Measurements from ENCODE around the gene TEX13D. TPM values are rescaled to one million over a fixed set of nuclear protein-coding genes. Genes with fewer than 3 reads are reported as not detected.

TEX13D gene
- total and polyA plus RNA-seq, 2 donors (not counting 3 experiments of a cell fraction or from before 2014, with no cell fraction given) = not detected

- Histone ChIP-seq H3K4me1 (ENCODE audit: control insufficient read depth, extremely low read depth, insufficient read depth, low read length) (no peaks in the 10 kb centered on the region), H3K9me3 (replicated peaks; ENCODE audit: control insufficient read depth, insufficient read depth, low read length) (no peaks in the 10 kb centered on the region), H3K36me3 (ENCODE audit: control insufficient read depth in 2 of 2, extremely low read depth in 1 of 2, insufficient read depth in 2 of 2, low read length in 2 of 2) (no peaks in the 10 kb centered on the region), H3K9me1 (replicated peaks; ENCODE audit: control insufficient read depth, extremely low read depth, insufficient read depth, low read length) (no peaks in the 10 kb centered on the region), H3K9ac (replicated peaks; ENCODE audit: extremely low read depth, insufficient read depth, low read length) (no peak within 1 kb of the TSS), H4K20me1 (replicated peaks; ENCODE audit: control insufficient read depth, extremely low read depth, insufficient read depth, low read length) (no peaks in the 10 kb centered on the region), H3K27me3 (ENCODE audit: control insufficient read depth in 2 of 2, insufficient read depth in 2 of 2, low read length in 2 of 2) (no peaks in the 10 kb centered on the region), H3K4me2 (ENCODE audit: insufficient read depth, low read length) (no peak within 1 kb of the TSS), H2AFZ (ENCODE audit: low read depth, low read length) (no peak within 1 kb of the TSS), H3K4me3 (replicated peaks in 1 of 3; ENCODE audit: insufficient read depth in 1 of 3, low read depth in 1 of 3, low read length in 3 of 3) (no peak within 1 kb of the TSS), H3K79me2 (ENCODE audit: control insufficient read depth, insufficient read depth, low read length) (no peaks in the 10 kb centered on the region), H3K27ac (ENCODE audit: insufficient read depth, low read depth, low read length) (no peak within 1 kb of the TSS)
- FAIRE-seq (no peak), DNase-seq (ENCODE audit: low read depth, low spot score) (no peak)
- BruUV-seq (replicated peaks) = no TSS peak
- ChIA-PET POLR2A (no interaction called here), CTCF (no interaction called here)
- intact Hi-C loops (cut with micrococcal nuclease) (no loop called here), dilution Hi-C loops (cut with MboI; ENCODE audit: extremely low pct_ligation_motif_present, low sequenced_read_pairs) (no loop called here)
- TF ChIP-seq MAX (IDR thresholded peaks at IDR 0.05; ENCODE audit: insufficient read depth, insufficient read length) = no peak
- no peak for TF ChIP-seq POLR2A (IDR thresholded peaks at IDR 0.05; ENCODE audit: low read depth, low read length)
- TF ChIP-seq FOS (IDR thresholded peaks at IDR 0.05; ENCODE audit: borderline replicate concordance, insufficient read depth, low read length) = no peak
- no peak for TF ChIP-seq GATA2 (IDR thresholded peaks at IDR 0.05; ENCODE audit: insufficient read depth, insufficient read length, low read depth, low read length)
These were observed 13.8 kb downstream of the TEX13D start, which contains the start of gene SH2D1A for GRCh38 chrX:124346117-124346876. TSS of gene SH2D1A (plus strand) at chrX:124346563. CDS start at chrX:124346643, 80 bp downstream.

- DNase-seq (ENCODE audit: low read depth, low spot score) (no peak), FAIRE-seq (no peak)
- Histone ChIP-seq H3K9me1 (replicated peaks; ENCODE audit: control insufficient read depth, extremely low read depth, insufficient read depth, low read length) (no peaks in the 10 kb centered on the region), H3K9me3 (replicated peaks; ENCODE audit: control insufficient read depth, insufficient read depth, low read length) (no peaks in the 10 kb centered on the region), H3K36me3 (ENCODE audit: control insufficient read depth in 2 of 2, extremely low read depth in 1 of 2, insufficient read depth in 2 of 2, low read length in 2 of 2) (no peaks in the 10 kb centered on the region), H3K4me2 (ENCODE audit: insufficient read depth, low read length) (no peak overlapping the region), H4K20me1 (replicated peaks; ENCODE audit: control insufficient read depth, extremely low read depth, insufficient read depth, low read length) (no peaks in the 10 kb centered on the region), H3K27me3 (ENCODE audit: control insufficient read depth in 2 of 2, insufficient read depth in 2 of 2, low read length in 2 of 2) (no peaks in the 10 kb centered on the region), H3K27ac (ENCODE audit: insufficient read depth, low read depth, low read length) (no peak overlapping the region), H3K9ac (replicated peaks; ENCODE audit: extremely low read depth, insufficient read depth, low read length) (no peak overlapping the region), H3K79me2 (ENCODE audit: control insufficient read depth, insufficient read depth, low read length) (no peaks in the 10 kb centered on the region), H3K4me1 (ENCODE audit: control insufficient read depth, extremely low read depth, insufficient read depth, low read length) (no peaks in the 10 kb centered on the region), H2AFZ (ENCODE audit: low read depth, low read length) (no peak overlapping the region), H3K4me3 (replicated peaks in 1 of 3; ENCODE audit: insufficient read depth in 1 of 3, low read depth in 1 of 3, low read length in 3 of 3) (no peak overlapping the region)
- no TSS peak for BruUV-seq (replicated peaks)
- ChIA-PET POLR2A (no interaction called here), CTCF (no interaction called here)
- intact Hi-C loops (cut with micrococcal nuclease) (no loop called here), dilution Hi-C loops (cut with MboI; ENCODE audit: extremely low pct_ligation_motif_present, low sequenced_read_pairs) (no loop called here)
- no peak for TF ChIP-seq POLR2AphosphoS5 (IDR thresholded peaks at IDR 0.05; ENCODE audit: insufficient read depth, low read depth, low read length)
- TF ChIP-seq FOS (IDR thresholded peaks at IDR 0.05; ENCODE audit: borderline replicate concordance, insufficient read depth, low read length) = no peak
- TF ChIP-seq EZH2 (IDR thresholded peaks at IDR 0.05; ENCODE audit: borderline replicate concordance, low read depth, low read length, severe bottlenecking) = no peak
- TF ChIP-seq GATA2 (IDR thresholded peaks at IDR 0.05; ENCODE audit: insufficient read depth, insufficient read length, low read depth, low read length) = no peak
- no peak for TF ChIP-seq MYC (IDR thresholded peaks at IDR 0.05; ENCODE audit: low read depth, low read length)
- no peak for TF ChIP-seq MAX (IDR thresholded peaks at IDR 0.05; ENCODE audit: insufficient read depth, insufficient read length)
- no peak for TF ChIP-seq POLR2A (IDR thresholded peaks at IDR 0.05; ENCODE audit: low read depth, low read length)
These were observed 14.4 kb downstream of the TEX13D start for GRCh38 chrX:124346877-124347241.
